HT-29 (cell line): ENCODE measurements around the gene ARHGEF19. TPM values are rescaled to one million over a fixed set of nuclear protein-coding genes. Genes with fewer than 3 reads are reported as not detected.
"Not testable (repeated sequence)": the region's sequence is repeated elsewhere in the genome, so short reads cannot be mapped to it uniquely, and the experiment has no call there.

Experiments
- DNase-seq: peaks from one replicate; pipeline ENCODE4 v3.0.0-alpha.2; 2015; ENCODE audit warnings: low spot score
- total RNA-seq: library from RNA; depleted of rRNA; stranded (reverse); fragments of >200 nt; shearing (Covaris generic); gene quantifications from 2 replicates; pipeline ENCODE4 v1.2.3, GENCODE V29; 2014

The ARHGEF19 gene
- total RNA-seq, 1 experiment from 2014 or later = 15.9 TPM

GRCh38 chr1:16167331-16168143 is 44.9 kb downstream of the ARHGEF19 start:
- peak; percentile 66 for DNase-seq

GRCh38 chr1:16166117-16166516 is 46.3 kb downstream of the ARHGEF19 start:
- no peak for DNase-seq

GRCh38 chr1:16165548-16165947 is 46.9 kb downstream of the ARHGEF19 start:
- DNase-seq = no peak

- no peak for DNase-seq
These were observed 47.4 kb downstream of the ARHGEF19 start for GRCh38 chr1:16165073-16165364.

- peak; percentile 83 for DNase-seq
These were observed 48.0 kb downstream of the ARHGEF19 start for GRCh38 chr1:16164213-16165072.

GRCh38 chr1:16163608-16164212 is 48.7 kb downstream of the ARHGEF19 start:
- DNase-seq = not testable (repeated sequence)

- peak; percentile 85 for DNase-seq
These were observed 50.2 kb downstream of the ARHGEF19 start for GRCh38 chr1:16162163-16162822.

GRCh38 chr1:16161717-16162116 is 50.7 kb downstream of the ARHGEF19 start:
- no peak for DNase-seq

- peak; percentile 59 for DNase-seq
These were observed 53.2 kb downstream of the ARHGEF19 start for GRCh38 chr1:16158993-16159831.

- DNase-seq = no peak
These were observed 54.4 kb downstream of the ARHGEF19 start for GRCh38 chr1:16158025-16158424.

- peak; percentile 82 for DNase-seq
These were observed 55.5 kb downstream of the ARHGEF19 start for GRCh38 chr1:16156848-16157495.

GRCh38 chr1:16155537-16156410 is 56.7 kb downstream of the ARHGEF19 start, which contains the start of gene EPHA2:
Gene EPHA2 (minus strand): TSS chr1:16156069. CDS start chr1:16155932, 137 bp downstream.
- peak; percentile 97 for DNase-seq

- DNase-seq = no peak
These were observed 58.3 kb downstream of the ARHGEF19 start for GRCh38 chr1:16153999-16154673.

GRCh38 chr1:16153096-16153998 is 59.1 kb downstream of the ARHGEF19 start:
- no peak for DNase-seq

GRCh38 chr1:16152481-16153087 is 59.9 kb downstream of the ARHGEF19 start:
- peak; percentile 75 for DNase-seq

GRCh38 chr1:16151995-16152384 is 60.5 kb downstream of the ARHGEF19 start:
- no peak for DNase-seq
